BLaER1 (cell line): ENCODE data around the gene ATXN2.

ENCODE experiments used
- H3K27ac ChIP-seq: shearing (Covaris generic); formaldehyde crosslinking; 2 replicates; pipeline ENCODE4 v1.8.1; 2022
- H3K27me3 ChIP-seq: shearing (Covaris generic); formaldehyde crosslinking; 2 replicates; pipeline ENCODE4 v1.8.1; 2022
- H3K36me3 ChIP-seq: shearing (Covaris generic); formaldehyde crosslinking; 2 replicates; pipeline ENCODE4 v1.8.1; 2022
- H3K4me1 ChIP-seq: shearing (Covaris generic); formaldehyde crosslinking; 2 replicates; pipeline ENCODE4 v1.8.1; 2022
- H3K4me2 ChIP-seq: shearing (Covaris generic); formaldehyde crosslinking; 2 replicates; pipeline ENCODE4 v1.8.1; 2022
- H3K4me3 ChIP-seq: shearing (Covaris generic); formaldehyde crosslinking; 2 replicates; pipeline ENCODE4 v1.8.1; 2022
- H3K9ac ChIP-seq: shearing (Covaris generic); formaldehyde crosslinking; 2 replicates; pipeline ENCODE4 v1.8.1; 2022
- H3K9me3 ChIP-seq: shearing (Covaris generic); formaldehyde crosslinking; 2 replicates; pipeline ENCODE4 v1.8.1; 2022
- H4K20me1 ChIP-seq: shearing (Covaris generic); formaldehyde crosslinking; 2 replicates; pipeline ENCODE4 v1.8.1; 2022
- Cebpa-rat ChIP-seq: shearing (Covaris generic); IDR thresholded peaks from 2 replicates; pipeline ENCODE4 v1.8.1; 2022

Gene ATXN2

GRCh38 chr12:111431772-111432171 lies 167.3 kb downstream of the ATXN2 start:
- no peak overlapping the region for H3K4me3 ChIP-seq
- no peaks in the 10 kb centered on the region for H3K9me3 ChIP-seq
- peak overlapping the region; percentile 90 for H3K4me2 ChIP-seq
- no peak overlapping the region; the same call in 1 of the 2 replicates for H3K27ac ChIP-seq
- H3K27me3 ChIP-seq, result no peaks in the 10 kb centered on the region
- H3K9ac ChIP-seq, result no peak overlapping the region
- H4K20me1 ChIP-seq, result peaks cover 100% of the 10 kb centered on the region
- no peak for TF ChIP-seq Cebpa-rat
- H3K4me1 ChIP-seq, result peaks cover 100% of the 10 kb centered on the region
- 0 out of 2 replicates have a peak, but pooled peaks cover 3% of the 10 kb centered on the region for H3K36me3 ChIP-seq

DNA sequence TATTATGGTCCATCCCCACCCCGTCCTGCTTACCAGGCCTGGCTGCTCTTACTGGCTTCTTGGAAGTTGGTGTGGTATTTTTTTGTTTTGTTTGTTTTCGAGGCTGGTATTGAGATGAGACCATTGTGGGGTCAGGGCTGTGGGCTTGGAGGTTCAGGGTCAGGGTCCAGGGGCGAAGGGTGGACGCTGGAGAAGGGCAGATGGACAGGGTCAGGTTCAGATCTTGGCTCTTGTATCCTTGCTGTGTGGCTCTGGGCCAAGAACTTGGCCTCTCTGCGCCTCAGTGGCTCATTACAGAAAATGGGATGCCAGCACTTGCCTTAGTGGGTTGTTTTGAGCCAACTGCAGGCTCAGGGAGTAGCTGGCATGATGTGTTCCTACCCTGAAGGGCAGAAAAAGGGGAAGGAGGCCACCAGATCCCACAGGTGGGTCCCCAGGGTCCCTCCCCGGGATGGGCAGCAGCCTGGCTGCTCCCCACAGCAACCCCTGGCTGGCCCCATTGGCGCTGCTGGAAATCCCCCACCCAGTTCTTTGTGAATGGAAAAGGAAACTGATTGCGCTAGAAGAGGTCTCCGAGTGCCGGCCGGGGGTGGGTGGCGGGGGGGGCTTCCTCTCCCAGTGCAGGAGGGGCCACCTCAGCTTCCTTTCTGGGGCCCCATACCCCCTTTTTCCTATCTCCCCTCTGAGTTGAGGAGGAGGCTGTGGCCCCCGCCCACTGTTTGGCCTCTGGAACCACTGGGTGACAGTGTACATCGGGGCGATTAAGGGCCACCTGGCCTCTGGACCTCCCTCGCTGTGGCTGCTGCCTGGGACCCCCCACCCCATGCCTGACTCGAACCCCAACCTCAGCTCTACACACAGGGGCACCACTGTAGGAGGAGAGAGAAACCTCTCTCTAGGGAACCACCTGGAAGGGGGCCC lies 168.4 kb downstream of the ATXN2 start:
- H3K27me3 ChIP-seq, result no peaks in the 10 kb centered on the region
- no peak for TF ChIP-seq Cebpa-rat
- H3K27ac ChIP-seq, result peak overlapping the region; percentile 71
- H3K9me3 ChIP-seq, result no peaks in the 10 kb centered on the region
- H3K36me3 ChIP-seq, result 0 out of 2 replicates have a peak, but pooled peaks cover 3% of the 10 kb centered on the region
- H4K20me1 ChIP-seq, result peaks cover 100% of the 10 kb centered on the region
- H3K4me1 ChIP-seq, result peaks cover 100% of the 10 kb centered on the region
- peak overlapping the region; percentile 48 for H3K4me3 ChIP-seq
- peak overlapping the region; percentile 64 for H3K9ac ChIP-seq
- H3K4me2 ChIP-seq, result peak overlapping the region; percentile 90

GRCh38 chr12:111429828-111430432 lies 169.2 kb downstream of the ATXN2 start:
- no peaks in the 10 kb centered on the region for H3K9me3 ChIP-seq
- peaks cover 100% of the 10 kb centered on the region for H4K20me1 ChIP-seq
- peak overlapping the region; percentile 64 for H3K9ac ChIP-seq
- no peak for TF ChIP-seq Cebpa-rat
- no peaks in the 10 kb centered on the region for H3K27me3 ChIP-seq
- peak overlapping the region; percentile 71 for H3K27ac ChIP-seq
- peaks cover 100% of the 10 kb centered on the region for H3K4me1 ChIP-seq
- H3K4me2 ChIP-seq, result peak overlapping the region; percentile 90
- H3K36me3 ChIP-seq, result 0 out of 2 replicates have a peak, but pooled peaks cover 3% of the 10 kb centered on the region
- H3K4me3 ChIP-seq, result peak overlapping the region; percentile 48

- peak overlapping the region; percentile 64 for H3K9ac ChIP-seq
- peaks cover 100% of the 10 kb centered on the region for H3K4me1 ChIP-seq
- H3K27me3 ChIP-seq, result no peaks in the 10 kb centered on the region
- H3K4me2 ChIP-seq, result peak overlapping the region; percentile 90
- H3K36me3 ChIP-seq, result 0 out of 2 replicates have a peak, but pooled peaks cover 3% of the 10 kb centered on the region
- peak overlapping the region; percentile 36; the same call in 1 of the 2 replicates for H3K4me3 ChIP-seq
- H4K20me1 ChIP-seq, result peaks cover 100% of the 10 kb centered on the region
- H3K9me3 ChIP-seq, result no peaks in the 10 kb centered on the region
- no peak for TF ChIP-seq Cebpa-rat
- H3K27ac ChIP-seq, result peak overlapping the region; percentile 75
These were observed 170.4 kb downstream of the ATXN2 start for GRCh38 chr12:111428728-111429175.

DNA sequence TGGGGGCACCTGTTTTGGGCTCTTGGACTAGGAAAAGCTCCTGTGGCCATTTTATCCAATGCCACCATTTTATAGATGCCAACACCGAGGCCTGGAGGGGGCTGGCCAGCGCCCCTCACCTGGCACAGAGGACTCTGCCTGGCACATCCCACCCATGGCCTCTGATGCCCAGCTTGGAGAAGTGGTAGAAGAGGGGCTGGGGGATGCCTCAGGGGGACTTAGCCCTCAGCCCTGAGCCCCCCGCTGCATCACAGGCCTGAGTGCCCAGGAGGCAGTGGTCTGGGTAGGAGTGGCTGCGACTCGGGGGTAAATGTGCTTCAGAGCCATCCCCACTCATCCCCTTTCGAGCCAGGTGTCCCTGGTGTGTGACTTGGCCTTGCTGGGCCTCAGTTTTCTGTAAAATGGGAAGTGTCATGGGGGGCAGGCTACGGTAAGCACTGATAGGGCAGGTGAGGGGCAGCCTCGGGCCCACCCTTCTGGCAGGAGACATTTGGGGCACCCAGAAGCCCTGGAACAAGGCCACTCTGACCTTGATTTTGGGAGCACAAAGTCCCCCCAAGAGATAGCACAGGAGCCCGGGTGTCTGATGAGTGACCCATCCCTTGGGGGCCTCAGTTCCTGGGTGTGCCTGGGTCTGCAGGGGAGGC lies 170.9 kb downstream of the ATXN2 start:
- Histone ChIP-seq H3K9ac (peak overlapping the region; percentile 42), H4K20me1 (peaks cover 100% of the 10 kb centered on the region), H3K4me3 (peak overlapping the region; percentile 36; the same call in 1 of the 2 replicates)

GRCh38 chr12:111427417-111428074 lies 171.6 kb downstream of the ATXN2 start:
- H4K20me1 ChIP-seq, result peaks cover 99% of the 10 kb centered on the region
- peak overlapping the region; percentile 75 for H3K27ac ChIP-seq
- no peaks in the 10 kb centered on the region for H3K9me3 ChIP-seq
- peaks cover 96% of the 10 kb centered on the region for H3K4me1 ChIP-seq
- H3K9ac ChIP-seq, result no peak overlapping the region
- no peak for TF ChIP-seq Cebpa-rat
- 0 out of 2 replicates have a peak, but pooled peaks cover 8% of the 10 kb centered on the region for H3K36me3 ChIP-seq
- 0 out of 2 replicates have a peak overlapping the region, but pooled peaks have one; percentile 36 for H3K4me3 ChIP-seq
- H3K27me3 ChIP-seq, result no peaks in the 10 kb centered on the region
- peak overlapping the region; percentile 90 for H3K4me2 ChIP-seq

More for the DNA sequence above, 170.9 kb downstream of the ATXN2 start:
- 0 out of 2 replicates have a peak, but pooled peaks cover 3% of the 10 kb centered on the region for H3K36me3 ChIP-seq
- H3K4me1 ChIP-seq, result peaks cover 100% of the 10 kb centered on the region
- H3K9me3 ChIP-seq, result no peaks in the 10 kb centered on the region
- H3K27ac ChIP-seq, result peak overlapping the region; percentile 75
- no peaks in the 10 kb centered on the region for H3K27me3 ChIP-seq
- peak overlapping the region; percentile 90 for H3K4me2 ChIP-seq
- no peak for TF ChIP-seq Cebpa-rat

DNA sequence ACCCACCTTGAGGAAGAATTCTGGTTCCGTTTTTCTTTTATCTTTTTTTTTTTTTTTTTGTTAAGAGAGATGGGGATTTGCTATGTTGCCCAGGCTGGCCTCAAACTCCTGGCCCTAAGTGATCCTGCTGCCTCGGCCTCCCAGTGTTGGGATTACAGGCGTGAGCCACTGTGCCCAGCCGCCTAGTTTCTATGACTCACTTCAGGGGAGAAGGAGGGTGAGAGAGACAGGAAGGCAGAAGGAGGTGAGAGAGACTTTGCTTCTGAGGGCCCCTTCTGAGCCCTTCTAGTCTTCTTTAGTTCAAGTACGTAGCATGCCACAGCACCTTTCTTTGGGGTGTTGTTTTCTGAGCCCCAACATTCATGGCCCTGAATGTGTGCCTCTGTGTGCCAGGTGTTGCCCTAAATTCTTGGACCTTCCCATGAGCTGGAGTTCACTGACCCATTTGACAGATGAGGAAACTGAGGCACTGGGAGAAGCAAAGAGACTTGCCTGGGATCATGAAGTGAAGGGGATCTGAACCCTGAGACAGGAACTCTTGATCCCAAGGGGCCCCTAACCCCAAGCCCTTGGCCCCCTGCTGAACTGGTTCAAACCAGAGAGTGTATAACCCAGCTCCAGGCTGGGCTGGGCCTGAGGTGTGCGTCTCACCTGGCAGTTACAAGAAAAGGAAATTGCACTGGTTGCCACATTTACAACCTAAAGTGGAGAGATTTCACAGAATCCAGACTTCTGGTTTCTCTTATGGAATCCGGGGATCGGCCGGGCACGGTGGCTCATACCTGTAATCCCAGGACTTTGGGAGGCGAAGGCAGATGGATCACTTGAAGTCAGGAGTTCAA lies 172.6 kb downstream of the ATXN2 start:
- H3K4me1 ChIP-seq, result peaks cover 95% of the 10 kb centered on the region
- H3K27ac ChIP-seq, result no peak overlapping the region
- TF ChIP-seq Cebpa-rat, result no peak
- no peaks in the 10 kb centered on the region for H3K9me3 ChIP-seq
- H3K27me3 ChIP-seq, result no peaks in the 10 kb centered on the region
- H4K20me1 ChIP-seq, result peaks cover 98% of the 10 kb centered on the region
- peak overlapping the region; percentile 90 for H3K4me2 ChIP-seq
- H3K4me3 ChIP-seq, result no peak overlapping the region
- H3K36me3 ChIP-seq, result peaks cover 13% of the 10 kb centered on the region
- H3K9ac ChIP-seq, result no peak overlapping the region; the same call in 1 of the 2 replicates

DNA sequence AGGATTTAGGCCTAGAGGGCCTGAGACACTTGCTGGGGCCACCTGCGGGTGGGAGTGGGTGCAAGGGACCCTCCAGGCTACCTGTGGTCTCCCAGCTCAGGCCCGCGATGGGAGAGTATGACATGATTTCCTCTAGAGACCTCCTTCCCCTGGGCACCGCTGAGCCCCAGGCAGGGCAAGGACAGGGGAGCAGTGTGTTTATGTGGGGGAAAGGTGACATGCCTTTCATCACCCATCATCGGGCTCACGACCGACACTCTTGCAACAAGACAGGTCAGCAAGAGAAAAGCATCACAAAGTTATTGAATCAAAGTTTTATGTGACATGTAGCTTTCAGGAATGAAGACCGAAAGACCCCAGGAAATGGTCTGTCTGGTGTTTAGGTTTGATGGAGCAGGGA lies 173.5 kb downstream of the ATXN2 start:
- H4K20me1 ChIP-seq, result peaks cover 97% of the 10 kb centered on the region
- no peaks in the 10 kb centered on the region for H3K27me3 ChIP-seq
- H3K9me3 ChIP-seq, result no peaks in the 10 kb centered on the region
- H3K9ac ChIP-seq, result no peak overlapping the region
- peaks cover 90% of the 10 kb centered on the region for H3K4me1 ChIP-seq
- H3K4me2 ChIP-seq, result peak overlapping the region; percentile 90
- H3K36me3 ChIP-seq, result peaks cover 22% of the 10 kb centered on the region
- peak overlapping the region; percentile 71 for H3K27ac ChIP-seq
- no peak for TF ChIP-seq Cebpa-rat
- no peak overlapping the region for H3K4me3 ChIP-seq
